HG03565 (cell line): ENCODE measurements around the gene SIGLEC14.
A peak's percentile ranks its signal among the peaks of the same experiment; 100 is the strongest.

Source experiments
- ATAC-seq: cut with Tn5 transposase; IDR thresholded peaks from one replicate; pipeline ENCODE4 v1.9.1; 2021; ENCODE audit warnings: mild to moderate bottlenecking, moderate library complexity; ENCODE audit not compliant: unreplicated experiment

Gene SIGLEC14

DNA sequence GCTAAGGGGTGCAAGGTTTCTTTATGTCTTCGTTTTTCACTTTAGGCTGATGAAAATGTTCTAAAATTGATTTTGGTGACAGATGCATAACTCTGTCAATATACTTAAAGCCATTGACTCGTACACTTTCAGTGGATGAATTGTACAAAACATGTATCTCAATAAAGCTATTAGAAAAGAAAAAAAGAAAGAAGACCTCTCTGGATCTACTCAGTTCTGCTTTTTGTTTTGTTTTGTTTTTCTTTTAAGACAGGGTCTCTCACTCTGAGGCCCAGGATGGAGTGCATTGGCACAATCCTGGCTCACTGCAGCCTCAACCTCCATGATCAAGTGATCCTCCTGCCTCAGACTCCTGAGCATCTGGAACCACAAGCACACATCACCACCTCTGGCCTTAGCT lies 19.9 kb downstream of the SIGLEC14 start:
- ATAC-seq, result no peak

DNA sequence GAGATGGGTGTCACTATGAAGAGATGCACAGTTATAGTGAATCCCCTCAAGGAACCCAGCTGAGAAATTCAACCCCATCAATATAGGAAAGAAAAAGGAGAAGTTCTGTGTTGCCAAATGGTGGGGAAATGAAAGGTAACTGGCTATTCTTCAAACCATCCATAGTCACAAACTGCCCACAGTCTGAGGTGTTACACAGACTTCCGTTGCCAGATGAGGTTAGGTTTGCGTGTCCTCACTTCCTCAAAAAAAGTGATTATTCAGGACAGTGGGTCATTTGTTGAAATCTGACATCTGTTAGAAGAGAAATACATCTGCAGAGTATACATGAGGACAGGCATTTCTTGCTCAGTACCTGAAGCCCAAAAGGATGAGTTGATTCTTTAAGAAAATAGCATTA lies 25.4 kb downstream of the SIGLEC14 start:
- ATAC-seq, result no peak

DNA sequence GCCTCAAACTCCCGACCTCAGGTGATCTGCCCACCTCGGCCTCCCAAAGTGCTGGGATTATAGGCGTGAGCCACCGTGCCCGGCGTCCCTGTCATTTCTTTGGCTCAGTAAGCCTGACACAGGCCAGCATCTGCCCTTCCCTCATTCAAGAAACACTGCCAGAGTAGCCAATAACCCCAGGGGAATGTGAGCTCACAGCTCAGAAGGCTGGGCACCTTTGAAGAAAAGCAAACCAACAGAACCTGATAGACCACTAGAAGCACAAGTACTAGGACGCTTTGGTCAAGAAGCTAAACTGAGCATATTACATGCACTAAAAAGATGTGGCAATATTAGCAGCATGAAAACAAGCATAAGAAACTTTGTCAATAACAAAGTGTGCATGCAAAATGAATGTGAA lies 30.6 kb downstream of the SIGLEC14 start:
- no peak for ATAC-seq

DNA sequence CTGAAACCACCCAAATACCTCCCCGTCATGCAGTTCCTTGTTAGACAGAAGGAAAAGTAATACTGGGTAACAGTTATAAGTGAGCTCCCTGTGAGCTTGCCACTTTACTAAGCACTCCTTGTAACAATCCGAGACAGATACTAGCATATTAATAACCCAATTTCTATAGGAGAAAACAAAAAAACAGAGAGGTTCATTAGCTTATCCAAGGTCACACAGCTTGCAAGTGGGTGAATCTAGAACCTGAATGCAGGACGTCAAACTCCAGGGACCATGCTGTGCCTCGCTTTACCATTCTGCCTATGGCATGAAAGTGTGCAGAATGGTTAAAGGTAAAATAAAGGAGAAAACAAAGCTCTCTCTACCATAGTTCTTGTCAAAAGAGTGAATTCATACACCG lies 31.8 kb downstream of the SIGLEC14 start:
- ATAC-seq, result no peak

DNA sequence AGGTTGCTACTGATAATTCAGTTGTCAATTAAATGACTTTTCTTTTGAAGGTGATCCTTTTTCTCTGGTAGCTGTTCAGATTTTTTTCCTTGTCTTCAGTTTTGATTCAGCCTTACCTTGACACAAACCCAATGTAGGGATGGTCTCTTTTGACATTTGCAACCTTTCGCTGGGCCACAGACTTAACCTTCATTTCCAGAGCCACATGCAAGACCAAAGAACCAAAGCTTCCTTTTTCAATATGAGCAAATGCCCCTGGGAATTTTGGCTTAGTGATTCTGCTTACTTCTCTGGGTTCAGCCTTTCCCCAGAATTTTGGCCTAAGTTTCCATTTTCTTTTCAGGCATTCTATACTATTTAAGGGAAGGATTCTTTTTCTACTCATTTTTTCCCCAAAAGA lies 36.0 kb downstream of the SIGLEC14 start:
- ATAC-seq, result no peak

DNA sequence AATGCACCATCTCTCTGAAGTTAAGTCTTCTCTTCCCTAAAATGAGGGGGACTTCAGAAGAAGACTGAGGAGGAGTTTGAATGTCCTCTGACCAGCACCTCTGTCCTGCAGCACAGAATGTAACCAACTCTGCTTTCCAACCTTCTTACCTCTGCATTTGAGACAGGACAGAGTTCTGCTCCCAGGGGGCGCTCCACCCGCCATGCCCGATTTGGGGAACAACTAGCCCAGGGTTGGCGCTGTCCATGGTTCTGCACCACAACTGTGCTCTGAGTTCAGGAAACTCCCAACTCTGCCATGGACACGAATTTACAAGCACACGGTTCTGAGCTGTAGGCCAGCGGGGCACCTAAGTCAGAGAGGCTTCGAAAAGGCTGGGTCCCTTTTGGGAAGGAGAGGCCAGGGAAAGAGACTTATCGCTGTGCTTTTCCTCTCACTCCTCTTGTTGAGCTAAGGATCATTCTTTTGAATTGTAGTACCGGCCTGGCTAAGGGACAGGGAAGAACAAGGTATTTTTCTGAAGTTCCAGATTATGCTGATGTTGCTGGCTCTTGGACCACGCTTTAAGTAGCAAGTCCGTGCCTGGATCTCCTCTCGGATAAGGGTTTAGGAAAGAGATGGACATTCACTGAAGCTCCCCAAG lies 38.6 kb downstream of the SIGLEC14 start:
- ATAC-seq, result no peak

DNA sequence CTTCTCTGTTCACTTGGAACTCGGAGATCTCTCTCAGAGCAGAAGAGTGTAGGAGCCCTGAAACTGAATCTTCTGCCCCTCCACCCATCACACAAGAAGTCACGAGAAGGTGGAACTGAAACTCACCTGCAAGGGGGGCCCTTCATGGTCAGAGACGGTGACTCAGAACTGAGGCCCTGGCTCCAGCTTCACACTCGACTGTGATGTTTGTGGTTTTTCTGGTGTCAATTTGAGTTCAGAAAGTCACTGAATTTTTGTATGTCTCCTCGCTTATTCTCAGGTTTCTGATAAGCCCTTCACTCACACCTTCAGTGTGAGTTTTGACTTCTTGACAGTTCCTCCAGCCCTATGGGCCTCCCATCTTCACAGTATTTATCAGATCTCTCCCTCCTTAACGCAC lies 39.5 kb downstream of the SIGLEC14 start:
- ATAC-seq, result peak; percentile 83

DNA sequence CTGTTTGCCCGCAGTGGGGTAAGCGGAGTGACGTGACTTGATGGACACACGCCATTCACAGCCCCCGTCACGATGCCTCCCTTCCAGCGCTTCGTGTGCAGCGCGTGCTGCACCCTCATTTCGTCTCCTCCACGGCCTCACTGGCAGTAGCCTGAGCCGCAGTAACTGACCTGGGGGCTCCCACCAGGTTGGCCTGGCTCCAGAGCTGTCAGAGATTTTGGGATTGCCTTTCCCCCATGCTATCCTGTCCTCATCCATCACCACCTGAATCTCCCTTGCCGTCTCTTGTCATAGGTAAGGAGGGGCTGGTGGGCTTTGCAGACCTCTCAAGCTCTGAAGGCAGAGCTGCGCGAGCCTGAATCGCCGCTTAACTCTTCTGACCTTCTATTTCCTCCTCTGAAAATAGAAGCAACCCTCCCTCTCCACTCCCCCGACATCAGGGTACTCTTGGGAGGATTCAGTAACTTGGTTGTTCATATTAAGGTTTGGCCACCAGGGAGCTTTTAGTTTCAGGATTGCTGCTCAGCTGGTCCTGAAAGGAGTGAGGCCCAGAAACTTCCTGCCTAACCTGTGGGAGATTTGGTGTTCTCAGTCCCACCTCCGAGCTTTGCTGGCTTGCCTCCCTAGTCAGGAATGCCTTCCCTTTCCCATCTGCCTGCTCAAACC lies 44.3 kb downstream of the SIGLEC14 start:
- ATAC-seq, result no peak

DNA sequence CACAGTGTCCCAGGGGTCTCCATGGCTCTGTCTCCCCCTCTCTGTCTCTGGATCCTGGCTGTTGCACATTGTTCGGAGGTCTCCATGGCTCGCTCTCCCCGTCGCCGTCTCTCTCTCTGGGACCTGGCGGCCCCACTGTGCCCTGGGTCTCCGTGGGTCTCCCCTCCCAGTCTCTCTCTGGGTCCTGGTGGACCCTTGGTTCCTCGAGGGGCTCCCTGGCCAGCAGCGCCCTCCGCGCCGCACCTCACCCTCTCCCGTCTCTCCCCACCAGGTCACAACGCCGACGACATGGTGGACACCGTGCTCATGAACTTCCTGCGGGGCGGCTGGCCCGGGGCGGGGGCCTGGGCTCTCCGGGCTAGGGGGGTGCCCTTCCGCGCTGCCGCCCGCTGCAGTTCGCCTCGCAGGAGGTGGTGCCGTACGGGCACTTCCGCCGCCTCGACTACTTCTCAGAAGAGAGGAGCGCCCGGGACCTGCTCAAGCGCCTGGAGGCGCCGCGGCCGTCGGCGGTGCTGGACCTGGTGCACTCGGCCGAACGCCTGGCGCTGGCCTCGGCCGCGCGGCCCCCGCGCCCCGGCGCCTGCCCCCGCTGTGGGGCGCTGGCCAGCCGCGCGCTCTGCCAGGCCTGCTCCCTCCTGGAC lies 45.6 kb downstream of the SIGLEC14 start:
- ATAC-seq, result no peak

DNA sequence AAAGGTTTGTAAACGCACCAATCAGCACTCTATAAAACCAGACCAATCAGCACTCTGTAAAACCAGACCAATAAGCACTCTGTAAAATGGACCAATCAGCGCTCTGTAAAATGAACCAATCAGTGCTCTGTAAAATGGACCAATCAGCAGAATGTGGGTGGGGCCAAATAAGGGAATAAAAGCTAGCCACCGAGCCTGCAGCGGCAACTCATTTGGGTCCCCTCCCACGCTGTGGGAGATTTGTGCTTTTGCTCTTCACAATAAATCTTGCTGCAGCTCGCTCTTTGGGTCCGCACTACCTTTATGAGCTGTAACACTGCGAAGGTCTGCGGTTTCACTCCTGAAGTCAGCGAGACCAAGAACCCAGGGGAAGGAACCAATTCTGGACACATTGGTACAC lies 47.5 kb downstream of the SIGLEC14 start:
- ATAC-seq, result no peak

DNA sequence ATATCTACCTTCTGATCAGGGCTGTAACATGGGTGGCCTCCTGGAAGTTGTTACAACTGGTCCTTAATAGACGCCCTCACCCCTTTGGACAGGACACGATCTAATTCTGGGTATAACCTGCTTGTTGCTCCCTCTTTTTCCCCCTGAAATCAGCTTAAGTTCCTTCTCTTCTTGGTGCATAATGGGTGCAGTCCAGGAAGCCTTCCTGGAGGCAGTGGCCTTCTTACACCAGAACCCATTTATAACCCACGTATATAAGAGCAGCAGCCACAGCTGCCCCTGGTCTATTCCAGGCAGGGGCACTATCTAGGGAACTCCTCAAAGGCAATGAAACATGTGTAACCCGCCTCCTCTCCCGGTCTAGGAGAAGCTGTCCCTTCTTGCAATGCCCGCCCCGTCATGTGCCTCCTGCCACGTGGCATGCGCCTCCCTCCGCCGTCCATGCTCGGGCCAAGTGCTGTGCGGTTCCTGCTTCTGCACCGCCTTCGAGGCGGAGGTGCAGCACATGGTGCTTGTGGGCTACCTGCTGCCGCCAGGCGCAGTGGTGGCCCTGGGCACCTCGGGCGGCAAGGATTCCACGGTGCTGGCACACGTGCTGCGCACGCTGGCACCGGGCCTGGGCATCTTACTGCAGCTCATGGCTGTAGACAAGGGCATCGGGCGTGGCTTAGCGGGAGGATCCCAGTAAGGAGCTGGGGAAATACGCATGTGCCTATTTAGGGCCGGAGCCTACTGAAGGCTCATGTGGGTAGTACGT lies 48.3 kb downstream of the SIGLEC14 start:
- no peak for ATAC-seq

DNA sequence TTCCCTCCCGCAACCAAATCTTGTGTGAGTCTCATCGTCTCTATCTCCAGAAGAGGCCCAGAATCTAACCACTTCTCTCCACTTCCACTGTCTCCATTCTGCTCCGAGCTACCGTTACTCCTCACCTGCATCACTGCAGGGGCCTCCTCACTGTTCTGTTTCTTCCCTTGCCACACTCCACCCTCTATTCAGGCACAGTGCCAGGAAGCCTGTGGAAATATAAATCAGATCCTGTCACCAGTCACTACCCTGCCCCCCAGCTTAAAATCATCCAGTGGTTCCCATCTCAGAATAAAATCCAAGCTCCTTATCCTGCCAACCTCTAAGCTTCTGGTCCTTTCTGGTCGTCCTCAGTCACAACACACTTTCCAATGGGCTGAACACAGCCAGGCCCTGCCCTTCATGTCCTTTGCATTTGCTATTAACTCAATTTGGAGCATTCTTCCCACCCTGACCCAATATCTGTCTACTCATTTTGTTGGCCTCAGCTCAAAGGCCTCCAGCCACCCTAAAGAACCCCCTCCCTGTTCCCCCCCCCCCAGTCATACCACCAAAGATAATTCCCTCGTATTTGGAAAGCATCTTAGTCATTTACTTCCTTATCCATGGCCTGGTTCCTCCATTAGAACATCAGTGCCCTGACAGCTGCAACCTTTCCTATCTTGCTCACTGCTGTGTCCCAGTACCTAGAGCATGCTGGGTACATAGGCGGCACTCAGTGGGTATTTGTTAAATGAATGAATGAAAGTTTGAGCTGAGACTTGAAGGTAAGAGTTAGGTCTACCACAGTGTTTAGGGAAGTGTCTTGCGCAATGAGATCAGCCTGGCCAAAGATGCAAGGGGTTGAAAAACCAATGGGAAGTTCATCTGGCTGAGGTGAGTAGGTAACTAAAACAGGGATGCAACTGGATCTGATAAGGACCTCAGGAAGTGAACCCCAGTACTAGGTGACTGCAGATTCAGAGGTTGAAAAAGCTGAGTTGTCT lies 51.1 kb downstream of the SIGLEC14 start:
- ATAC-seq, result no peak

DNA sequence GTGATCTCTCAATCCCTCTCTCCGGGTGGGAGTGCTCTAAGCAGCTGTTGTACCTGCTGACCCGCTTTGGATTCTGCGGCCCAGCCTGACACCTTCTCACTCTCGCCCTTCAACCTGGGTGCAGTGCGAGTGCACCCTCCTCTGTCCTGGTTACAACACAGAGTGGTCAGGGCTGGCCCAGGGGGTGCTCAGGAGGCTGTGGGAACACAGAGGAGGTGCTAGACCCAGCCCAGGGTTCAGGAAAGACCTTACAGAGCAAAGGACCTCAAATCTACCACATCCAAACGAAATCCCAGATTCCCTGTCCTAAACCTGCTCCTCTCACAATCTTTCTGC lies 51.9 kb downstream of the SIGLEC14 start:
- ATAC-seq, result no peak

DNA sequence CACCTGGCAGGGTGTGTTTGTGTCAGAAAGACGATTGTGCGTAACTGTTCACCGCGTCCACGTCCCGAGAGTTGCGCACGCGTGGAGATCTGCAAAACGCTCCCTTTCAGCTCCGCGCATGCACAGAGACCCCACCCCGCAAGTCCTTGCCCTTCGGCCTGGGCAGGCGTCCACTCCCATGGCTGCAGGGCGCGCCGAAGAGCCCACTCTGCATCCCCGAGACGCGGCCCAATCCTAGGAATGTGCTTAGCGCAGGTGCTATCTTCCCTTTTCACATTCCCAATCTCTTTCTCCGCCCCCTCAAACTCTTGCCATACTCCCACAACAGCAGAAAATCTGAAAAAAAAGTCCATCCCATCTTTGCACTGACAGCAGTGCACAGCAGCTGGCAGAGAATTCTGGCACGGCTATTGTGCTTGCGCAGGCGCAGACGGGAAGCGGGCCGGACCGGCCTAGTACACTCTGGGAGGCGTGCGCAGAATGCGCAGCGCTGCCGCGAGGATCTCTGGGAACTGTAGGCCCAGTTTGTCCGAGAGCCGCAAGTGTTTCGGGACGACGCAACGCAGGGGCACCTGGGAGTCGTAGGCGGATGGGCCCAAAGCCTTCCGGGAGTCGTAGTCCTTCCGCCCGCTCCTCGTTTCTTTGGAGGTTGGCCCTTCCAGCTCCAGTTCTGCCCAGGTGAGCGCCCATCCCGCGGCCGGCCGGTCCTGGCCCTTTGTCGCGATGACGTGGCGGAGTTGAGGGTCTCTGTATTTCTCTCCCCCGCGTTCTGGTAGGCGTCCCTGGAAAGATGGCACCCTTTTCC lies 52.5 kb downstream of the SIGLEC14 start:
- ATAC-seq, result peak; percentile 99

DNA sequence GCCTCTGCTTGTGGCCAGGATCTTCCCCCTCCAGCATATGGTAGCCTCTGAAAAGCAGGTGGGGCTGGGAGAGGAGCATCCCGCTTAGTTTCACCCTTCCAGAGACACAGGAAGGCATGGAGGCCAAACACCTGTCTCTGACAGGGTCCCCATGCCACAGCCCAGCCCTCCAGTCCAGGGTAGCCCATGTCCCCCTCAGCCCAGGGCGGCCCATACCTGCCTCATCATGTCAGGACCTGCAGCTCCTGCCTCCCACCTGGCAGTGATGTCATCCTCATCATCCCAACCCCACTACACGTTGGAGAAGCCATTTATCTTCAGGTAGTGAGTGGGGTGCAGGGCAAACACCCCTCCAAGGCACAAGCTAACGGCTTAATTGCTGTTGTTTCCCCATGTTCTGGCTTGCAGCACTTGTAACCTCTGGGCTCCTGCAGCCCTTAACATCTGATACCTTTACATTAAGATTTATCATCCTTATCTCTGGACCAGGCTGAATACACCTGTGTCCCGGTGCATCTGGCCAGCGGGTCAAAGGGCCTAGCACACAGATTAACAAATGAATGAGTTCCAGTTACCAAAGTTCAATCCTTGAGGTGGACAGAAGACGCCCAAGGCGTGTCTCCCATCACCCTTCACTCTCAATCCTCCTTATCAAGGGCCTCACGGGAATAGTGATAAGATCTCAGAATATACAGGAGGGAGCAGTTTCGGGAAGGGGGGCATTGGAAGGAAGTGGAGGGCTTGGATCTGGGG lies 53.3 kb downstream of the SIGLEC14 start:
- no peak for ATAC-seq
